AG09319 (cell line): ENCODE data around the gene DPP10.
"Not testable (repeated sequence)": the region's sequence is repeated elsewhere in the genome, so short reads cannot be mapped to it uniquely, and the experiment has no call there.

Experiments
- DNase-seq: peaks from one replicate; pipeline ENCODE4 v3.0.0-alpha.2; 2010; ENCODE audit warnings: low read depth; ENCODE audit errors: extremely low read depth
- CTCF ChIP-seq: IDR thresholded peaks from 2 replicates; pipeline ENCODE4 v1.5.1; 2011; ENCODE audit warnings: low read depth, mild to moderate bottlenecking, inconsistent platforms, low read length, moderate library complexity

DPP10 gene

DNA sequence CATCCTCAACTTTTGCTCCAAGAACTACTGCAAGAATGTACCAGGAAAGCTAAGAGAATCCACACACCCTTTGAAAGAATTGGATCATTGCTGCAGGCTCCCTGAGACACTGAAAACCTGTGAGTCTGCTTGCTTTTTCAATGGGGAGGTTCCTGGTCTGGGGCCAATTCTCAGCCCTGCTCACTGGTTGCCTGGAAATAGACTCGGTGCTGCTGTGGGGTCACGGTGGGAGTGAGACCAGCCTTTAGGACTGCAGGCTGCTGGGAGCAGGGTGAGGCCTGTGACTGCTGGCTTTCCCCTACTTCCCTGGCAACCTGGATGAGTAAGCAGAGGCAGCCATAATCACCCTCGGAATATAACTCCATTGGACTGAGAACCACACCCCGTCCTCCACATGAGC is 569.3 kb downstream of the DPP10 start:
- TF ChIP-seq CTCF, result no peak
- DNase-seq, result no peak

DNA sequence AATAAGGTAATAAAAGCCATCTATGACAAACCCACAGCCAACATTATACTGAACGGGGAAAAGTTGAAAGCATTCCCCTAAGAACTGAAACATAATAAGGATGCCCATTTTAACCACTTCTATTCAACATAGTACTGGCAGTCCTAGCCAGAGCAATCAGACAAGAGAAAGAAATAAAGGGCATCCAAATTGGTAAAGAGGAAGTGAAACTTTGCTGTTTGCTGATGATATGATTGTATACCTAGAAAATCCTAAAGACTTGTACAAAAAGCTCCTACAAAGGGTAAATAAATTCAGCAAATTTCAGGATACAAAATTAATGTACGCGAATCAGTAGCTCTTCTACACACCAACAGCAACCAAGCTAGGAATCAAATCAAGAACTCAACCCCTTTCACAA is 579.6 kb downstream of the DPP10 start:
- not testable (repeated sequence) for DNase-seq

- no peak for TF ChIP-seq CTCF
- DNase-seq, result no peak
Observed at GRCh38 chr2:115034801-115035200, 592.4 kb downstream of the DPP10 start.

DNA sequence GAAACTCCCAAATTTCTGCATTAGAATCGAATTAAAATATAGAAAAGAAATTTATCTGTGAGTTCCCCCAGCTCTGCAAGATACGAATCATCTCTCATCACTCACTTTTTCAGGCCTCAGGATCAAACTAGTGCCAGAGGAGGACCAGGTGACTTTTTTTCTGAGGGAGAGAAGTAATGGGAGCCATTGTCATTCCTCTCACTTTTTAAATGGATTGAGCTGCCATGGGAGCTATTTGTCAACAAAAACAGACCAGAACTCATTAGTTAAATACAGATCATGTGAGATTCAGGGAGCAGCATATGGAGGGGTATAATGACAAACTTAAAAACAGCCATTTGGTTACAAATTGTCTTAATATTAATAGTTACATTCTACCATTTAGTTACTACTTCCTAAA is 594.4 kb downstream of the DPP10 start:
- no peak for TF ChIP-seq CTCF
- no peak for DNase-seq

DNA sequence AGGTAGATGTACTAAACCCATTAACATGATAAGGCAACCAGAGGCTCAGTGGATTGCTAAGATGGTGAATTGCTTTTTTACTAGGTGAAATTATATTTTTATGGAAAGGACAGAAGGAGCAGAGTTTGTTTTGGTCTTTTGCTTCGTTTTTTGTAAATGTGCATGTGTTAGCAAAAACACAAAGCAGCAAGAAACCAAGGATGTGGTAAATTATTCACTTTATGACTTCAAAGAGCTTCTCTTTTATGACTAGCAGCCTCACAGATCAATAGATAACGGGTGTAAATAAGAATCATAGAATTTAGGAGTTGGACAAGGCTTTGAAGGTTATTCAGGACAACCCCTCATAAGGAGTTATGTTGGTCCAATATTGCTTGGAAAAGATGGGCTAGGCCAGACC is 615.0 kb downstream of the DPP10 start:
- DNase-seq, result no peak
- no peak for TF ChIP-seq CTCF

DNA sequence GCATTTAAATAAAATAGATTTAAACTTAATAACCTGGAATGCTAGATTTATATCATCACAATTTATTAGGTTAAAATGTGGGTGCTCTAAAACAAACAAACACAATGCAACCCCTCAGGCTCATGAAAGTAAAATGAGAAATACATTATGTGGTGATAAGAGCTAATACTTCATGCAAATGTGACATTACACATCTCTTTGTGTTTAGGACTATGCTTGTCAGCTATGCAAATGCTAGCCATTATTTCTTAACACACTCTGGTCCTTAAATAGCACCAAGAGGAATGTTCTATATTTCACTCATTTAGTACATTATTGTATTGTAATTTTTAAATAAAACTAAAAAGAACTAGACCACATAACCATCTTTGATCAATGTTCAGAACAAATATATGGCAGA is 627.6 kb downstream of the DPP10 start:
- no peak for DNase-seq

DNA sequence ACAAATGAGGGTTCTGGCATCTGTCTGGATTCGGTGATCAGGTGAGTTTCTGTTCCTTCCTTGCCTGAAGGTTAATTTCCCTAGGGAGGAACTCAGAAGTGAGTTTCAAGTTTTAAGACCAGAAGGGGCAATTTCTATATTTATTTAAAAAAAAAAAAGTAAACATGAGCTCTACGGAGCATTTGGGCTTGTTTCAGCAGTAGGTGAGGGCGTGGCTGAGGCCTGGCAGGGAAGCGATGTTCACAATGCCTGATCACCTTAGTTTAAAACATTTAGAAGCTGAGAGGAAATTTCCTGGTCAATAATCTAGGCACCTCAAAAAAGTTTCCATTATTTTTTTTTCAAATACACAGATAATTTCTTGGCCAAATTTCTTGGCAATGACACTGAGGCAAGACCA is 629.1 kb downstream of the DPP10 start:
- DNase-seq, result no peak
- TF ChIP-seq CTCF, result no peak

More for the DNA sequence above, 627.6 kb downstream of the DPP10 start:
- TF ChIP-seq CTCF, result no peak

- TF ChIP-seq CTCF, result no peak
- DNase-seq, result no peak
Observed at GRCh38 chr2:115075800-115076199, 633.4 kb downstream of the DPP10 start.
